Testis (tissue), 2 donors: ENCODE results near the gene CCM2.

Source experiments
- CTCF ChIP-seq, 3 experiments: fragments of 450-650 bp in 2 of 3; fragments of 200-600 bp in 1 of 3; sonication (generic) in 1 of 3; IDR thresholded peaks; one replicate each; pipeline ENCODE4 v1.5.1; 2016 to 2019; ENCODE audit warnings: antibody characterized with exemption in 3 of 3, mild to moderate bottlenecking in 2 of 3, moderate library complexity in 1 of 3
- POLR2A ChIP-seq: fragments of 450-650 bp; IDR thresholded peaks from one replicate; pipeline ENCODE4 v1.6.1; 2017; ENCODE audit warnings: antibody characterized with exemption, mild to moderate bottlenecking, moderate library complexity

GRCh38 chr7:45112648-45113047, 112.6 kb downstream of the CCM2 start:
- TF ChIP-seq POLR2A (no peak), CTCF (IDR thresholded peaks at IDR 0.05) (no peak)
